Measurements from ENCODE around the gene SERAC1.
A peak's percentile ranks its signal among the peaks of the same experiment; 100 is the strongest.
"Not testable (repeated sequence)": the region's sequence is repeated elsewhere in the genome, so short reads cannot be mapped to it uniquely, and the experiment has no call there.

SERAC1 gene

GRCh38 chr6:158168040-158168289 lies at the start of gene SERAC1:
TSS of gene SERAC1 (minus strand) at chr6:158168262. CDS start at chr6:158158363, 9,899 bp downstream.
- DNase-seq = no peak

GRCh38 chr6:158213925-158214674 lies 46.0 kb upstream of the SERAC1 start:
- DNase-seq = peak; percentile 64

- DNase-seq = no peak
These were observed 43.4 kb upstream of the SERAC1 start for GRCh38 chr6:158211273-158212055.

- not testable (repeated sequence) for DNase-seq
These were observed 41.7 kb upstream of the SERAC1 start for GRCh38 chr6:158209582-158210333.

GRCh38 chr6:158208226-158209030 lies 40.4 kb upstream of the SERAC1 start:
- not testable (repeated sequence) for DNase-seq

GRCh38 chr6:158207422-158207788 lies 39.3 kb upstream of the SERAC1 start:
- no peak for DNase-seq

- no peak for DNase-seq
These were observed 38.8 kb upstream of the SERAC1 start for GRCh38 chr6:158206740-158207421.

- no peak for DNase-seq
These were observed 37.3 kb upstream of the SERAC1 start for GRCh38 chr6:158205169-158205944.

- no peak for DNase-seq
These were observed 30.4 kb upstream of the SERAC1 start for GRCh38 chr6:158198461-158198860.

GRCh38 chr6:158194487-158195280 lies 26.6 kb upstream of the SERAC1 start:
- DNase-seq = no peak

- no peak for DNase-seq
These were observed 23.7 kb upstream of the SERAC1 start for GRCh38 chr6:158191761-158192160.

GRCh38 chr6:158191032-158191431 lies 23.0 kb upstream of the SERAC1 start:
- DNase-seq = no peak

GRCh38 chr6:158188591-158188990 lies 20.5 kb upstream of the SERAC1 start:
- no peak for DNase-seq

- no peak for DNase-seq
These were observed 17.8 kb upstream of the SERAC1 start for GRCh38 chr6:158185729-158186456.

- no peak for DNase-seq
These were observed 16.5 kb upstream of the SERAC1 start for GRCh38 chr6:158184608-158185007.

- DNase-seq = not testable (repeated sequence)
These were observed 15.3 kb upstream of the SERAC1 start for GRCh38 chr6:158183174-158183972.

- not testable (repeated sequence) for DNase-seq
These were observed 9.7 kb upstream of the SERAC1 start for GRCh38 chr6:158177712-158178111.

- no peak for DNase-seq
These were observed 7.0 kb upstream of the SERAC1 start for GRCh38 chr6:158175111-158175510.

- DNase-seq = no peak
These were observed 6.5 kb upstream of the SERAC1 start for GRCh38 chr6:158174514-158174913.

Measured in retina (tissue), 1 donor.